Medulla oblongata (tissue), 1 donor: ENCODE data around the gene NR3C2.
"Not testable (repeated sequence)": the region's sequence is repeated elsewhere in the genome, so short reads cannot be mapped to it uniquely, and the experiment has no call there.

Experiments used
- DNase-seq: peaks from one replicate; pipeline ENCODE4 v3.0.0-alpha.2; 2015; ENCODE audit errors: extremely low spot score

The NR3C2 gene

DNA sequence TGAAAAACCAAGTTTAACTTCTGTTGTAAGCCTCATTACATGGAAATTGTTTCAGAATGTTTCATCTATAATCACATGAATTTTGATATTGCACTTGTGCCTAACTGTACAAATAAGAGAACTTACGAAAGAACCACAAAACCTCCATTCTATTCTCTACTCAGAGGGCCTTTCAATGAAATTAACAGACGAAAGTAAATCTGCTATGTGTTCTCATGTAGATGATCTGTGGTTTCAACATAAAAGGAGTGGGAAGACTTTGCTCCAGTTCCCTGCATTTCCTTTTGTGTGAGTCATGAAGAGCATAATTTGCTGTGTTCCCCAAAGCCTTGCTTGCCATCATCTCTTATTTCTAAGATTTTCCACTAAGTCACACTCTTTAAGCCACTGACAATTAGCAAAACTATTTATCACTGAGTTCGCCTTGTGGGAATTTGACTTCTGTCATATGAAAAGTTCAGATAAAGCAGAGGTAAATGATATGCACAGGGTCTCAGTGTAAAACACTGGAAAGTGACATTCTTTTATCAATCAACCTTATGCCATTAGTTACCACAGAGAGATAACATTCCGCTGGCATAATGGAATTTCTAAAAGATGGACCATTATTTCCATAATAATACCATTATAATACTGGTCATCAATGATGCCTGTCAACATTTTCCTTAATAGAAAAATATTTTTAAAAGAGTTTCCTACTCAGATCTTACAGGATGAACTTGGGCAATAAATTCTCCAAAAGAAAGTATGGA, 329.8 kb downstream of the NR3C2 start:
- no peak for DNase-seq

DNA sequence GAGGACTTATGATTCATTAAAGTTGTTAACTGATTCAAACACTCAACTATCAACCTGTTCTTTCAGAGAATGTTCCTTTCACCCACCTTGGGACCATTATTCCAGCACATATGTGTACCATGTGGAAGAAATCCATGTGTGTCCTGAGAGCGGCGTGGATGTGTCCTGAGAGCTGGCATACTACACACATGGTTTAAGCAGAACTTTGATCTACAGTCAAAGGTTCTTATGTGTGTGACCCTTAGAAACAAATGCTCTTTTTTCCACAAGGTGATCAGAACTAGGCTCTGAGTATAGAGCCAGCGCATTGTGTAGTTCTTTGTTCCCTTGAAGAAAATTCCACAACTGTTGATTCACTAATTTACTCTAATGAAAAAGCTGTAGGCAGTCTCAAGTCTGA, 332.0 kb downstream of the NR3C2 start:
- DNase-seq = no peak

DNA sequence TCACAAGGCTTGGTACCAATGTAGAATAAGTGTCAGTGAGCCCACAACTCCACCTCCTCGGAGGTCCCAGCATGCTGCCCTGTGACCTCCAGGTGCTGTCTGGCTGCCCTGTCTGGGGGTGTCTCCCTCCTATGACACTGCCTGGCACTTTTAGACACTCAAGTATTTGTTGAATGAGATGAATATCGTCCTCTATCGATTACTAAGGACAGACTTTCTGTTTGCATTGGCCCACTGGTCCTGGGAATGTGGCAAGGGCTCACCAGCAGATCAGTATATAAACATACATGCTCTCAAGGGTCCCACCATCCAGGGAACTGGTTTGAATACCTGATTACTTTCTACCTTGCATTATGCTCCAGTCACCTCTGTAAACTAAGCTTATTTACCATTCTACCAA, 333.0 kb downstream of the NR3C2 start:
- no peak for DNase-seq

DNA sequence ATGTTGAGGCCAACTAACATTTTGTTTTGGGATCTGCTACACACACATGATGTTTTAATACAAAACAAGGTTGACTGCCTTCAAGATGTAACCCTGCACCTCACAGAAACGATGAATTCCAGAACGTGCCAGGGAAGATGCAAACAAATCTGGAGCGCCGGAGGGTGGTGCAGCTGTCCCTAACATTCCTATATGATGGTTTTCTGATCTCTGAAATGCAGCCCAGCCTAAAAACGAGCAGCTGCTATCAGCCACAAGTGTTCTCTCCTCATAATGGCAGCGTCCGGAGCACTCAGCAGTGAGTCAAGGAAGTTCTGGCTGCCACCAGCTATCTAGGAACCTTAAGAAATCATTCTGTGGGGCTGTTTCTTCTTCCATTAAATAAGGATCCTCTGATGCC, 333.4 kb downstream of the NR3C2 start:
- DNase-seq = no peak

DNA sequence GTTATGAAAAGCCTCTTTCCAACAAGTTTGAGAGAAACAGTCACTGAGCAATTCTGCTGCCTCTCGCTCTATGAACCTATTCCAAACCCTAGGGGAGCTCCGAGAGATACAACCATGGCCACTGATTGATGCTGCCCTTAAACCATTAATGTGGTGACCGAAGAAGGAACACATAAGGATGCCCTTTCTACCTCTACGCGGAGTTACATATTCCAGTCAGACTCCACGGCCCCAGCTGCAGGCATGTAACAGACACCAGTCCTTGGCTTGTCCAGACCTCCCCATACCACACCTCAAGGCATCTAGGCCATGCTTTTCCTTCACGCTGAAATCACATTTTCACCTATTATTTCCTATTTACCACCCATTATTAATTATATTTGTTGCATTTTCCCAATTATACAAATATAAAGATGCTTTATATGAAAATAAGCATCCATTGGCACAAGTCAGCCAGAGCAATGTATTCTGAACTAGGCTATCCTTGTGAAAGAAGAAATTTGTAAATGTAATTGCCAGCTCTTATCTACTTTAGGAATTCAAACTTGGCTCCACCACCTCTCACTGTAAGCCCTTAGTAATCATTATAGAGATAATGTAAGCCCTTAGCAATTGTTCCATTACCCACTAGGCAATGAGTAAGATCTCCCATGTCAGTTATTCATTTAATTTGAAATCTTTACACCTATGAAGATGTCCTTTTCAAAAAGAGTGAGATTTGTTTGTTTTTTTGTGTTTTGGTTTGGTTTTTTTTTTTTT, 338.4 kb downstream of the NR3C2 start:
- no peak for DNase-seq

DNA sequence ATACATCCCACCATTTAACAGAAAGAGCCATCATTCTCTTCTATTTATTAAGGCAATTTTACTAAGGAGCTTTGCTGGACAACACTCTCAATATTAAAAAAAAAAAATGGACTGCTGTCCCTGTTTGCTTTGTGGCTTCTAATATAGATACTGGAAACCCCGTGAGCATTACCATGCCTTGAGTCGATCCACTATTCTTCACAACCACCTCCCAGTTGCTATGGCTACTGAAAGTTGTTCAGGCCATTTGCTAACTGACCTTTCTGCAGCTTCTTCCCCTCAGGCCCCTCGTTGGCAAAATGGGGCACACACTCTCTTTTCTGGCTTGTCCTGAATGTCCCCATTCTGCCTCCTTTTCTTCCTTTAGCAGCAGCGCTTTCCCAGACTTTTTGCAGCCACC, 340.4 kb downstream of the NR3C2 start:
- no peak for DNase-seq

DNA sequence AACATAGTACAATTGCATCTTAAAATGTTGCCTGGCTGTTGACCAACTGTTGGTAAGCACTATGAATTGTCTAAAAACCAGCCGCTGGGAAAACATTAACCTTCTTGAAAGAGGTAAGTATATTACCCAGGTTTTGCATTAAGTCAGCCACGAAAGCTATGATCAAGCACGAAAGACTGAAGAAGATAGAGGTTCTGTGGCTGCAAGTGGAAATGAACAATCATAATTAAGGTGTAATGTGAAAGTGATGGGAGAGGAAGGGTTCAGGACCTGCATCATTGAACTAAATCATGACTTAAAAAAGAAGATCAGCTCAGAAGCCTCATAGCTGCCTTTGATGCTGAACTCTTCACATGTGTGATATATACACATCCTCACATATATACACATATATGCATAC, 341.0 kb downstream of the NR3C2 start:
- DNase-seq = no peak

DNA sequence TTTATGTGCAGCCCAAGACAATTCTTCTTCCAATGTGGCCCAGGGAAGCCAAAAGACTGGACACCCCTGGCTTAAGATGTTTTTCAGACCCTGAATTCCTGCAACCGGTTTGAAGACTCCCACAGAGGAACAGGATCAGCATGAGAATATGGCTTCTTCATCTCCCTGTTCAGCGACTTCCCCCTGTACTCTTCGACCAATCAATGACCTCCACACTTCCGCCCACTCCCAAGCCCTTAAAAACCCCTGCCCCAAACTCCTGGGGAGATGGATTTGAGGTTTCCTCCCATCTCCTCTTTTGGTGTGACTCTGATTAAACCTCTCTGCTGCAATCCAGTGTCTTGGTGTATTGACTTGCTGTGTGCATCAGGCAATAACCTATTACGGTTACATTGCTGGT, 344.4 kb downstream of the NR3C2 start:
- DNase-seq = no peak

DNA sequence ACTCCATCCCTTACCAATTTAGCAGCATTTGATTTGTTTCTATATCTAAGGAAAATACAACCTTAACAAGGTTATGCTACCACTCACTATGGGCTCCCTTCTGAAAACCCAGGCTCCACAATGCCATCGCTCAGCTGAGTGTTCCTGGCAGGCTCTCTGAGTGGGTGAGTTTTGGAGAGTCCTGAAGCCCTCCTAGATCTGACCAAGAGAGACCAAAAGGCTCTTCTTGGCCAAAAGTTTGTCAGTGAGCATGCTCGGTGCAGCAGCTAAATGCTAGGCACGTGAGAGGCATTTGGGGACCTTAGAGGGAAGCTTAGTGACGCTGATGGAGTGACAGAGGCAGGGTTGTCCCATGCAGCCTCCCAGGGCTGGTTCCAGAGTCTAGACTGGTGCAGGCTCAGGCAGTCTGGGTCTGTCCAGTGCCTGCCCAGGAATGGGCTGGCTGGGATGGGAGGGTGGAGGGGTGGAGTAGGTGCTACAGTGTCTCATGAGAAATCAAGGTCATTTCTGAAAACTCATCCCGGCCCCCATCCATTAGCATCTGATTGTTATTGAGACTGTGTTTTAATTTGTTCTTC, 346.8 kb downstream of the NR3C2 start:
- DNase-seq = no peak

DNA sequence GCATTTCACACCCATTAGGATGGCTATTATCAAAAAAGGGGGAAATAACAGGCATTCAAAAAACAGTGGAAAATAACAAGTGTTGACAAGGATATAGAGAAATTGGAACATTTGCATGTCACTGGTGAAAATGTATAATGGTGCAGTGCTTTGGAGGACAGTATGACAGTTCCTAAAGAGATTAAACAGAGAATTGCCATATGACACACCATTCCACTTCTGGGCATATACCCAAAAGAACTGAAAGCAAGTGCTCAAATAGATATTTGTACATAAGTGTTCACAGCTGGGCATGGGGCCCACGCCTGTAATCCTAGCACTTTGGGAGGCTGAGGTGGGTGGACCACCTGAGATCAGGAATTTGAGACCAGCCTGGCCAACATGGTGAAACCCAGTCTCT, 348.1 kb downstream of the NR3C2 start:
- no peak for DNase-seq

DNA sequence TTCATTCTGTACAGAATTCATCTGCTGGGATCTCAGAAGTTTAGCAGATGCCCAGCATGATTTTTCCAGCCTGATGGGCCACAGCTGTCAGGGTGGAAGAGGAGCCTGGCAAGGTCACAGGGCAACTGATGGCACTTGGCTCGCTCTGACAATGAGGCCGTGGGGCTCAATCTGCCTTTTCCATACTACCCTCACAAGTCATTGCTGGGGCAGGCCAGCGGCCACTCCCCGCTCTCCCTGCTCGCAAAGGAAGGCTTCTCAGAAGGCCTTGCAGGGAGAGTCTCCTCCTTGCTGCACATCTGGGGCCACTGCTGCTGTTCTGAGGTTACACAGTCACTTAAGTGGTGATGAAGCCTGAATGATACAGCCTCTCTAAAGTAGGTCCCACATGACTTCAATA, 349.1 kb downstream of the NR3C2 start:
- DNase-seq = no peak

DNA sequence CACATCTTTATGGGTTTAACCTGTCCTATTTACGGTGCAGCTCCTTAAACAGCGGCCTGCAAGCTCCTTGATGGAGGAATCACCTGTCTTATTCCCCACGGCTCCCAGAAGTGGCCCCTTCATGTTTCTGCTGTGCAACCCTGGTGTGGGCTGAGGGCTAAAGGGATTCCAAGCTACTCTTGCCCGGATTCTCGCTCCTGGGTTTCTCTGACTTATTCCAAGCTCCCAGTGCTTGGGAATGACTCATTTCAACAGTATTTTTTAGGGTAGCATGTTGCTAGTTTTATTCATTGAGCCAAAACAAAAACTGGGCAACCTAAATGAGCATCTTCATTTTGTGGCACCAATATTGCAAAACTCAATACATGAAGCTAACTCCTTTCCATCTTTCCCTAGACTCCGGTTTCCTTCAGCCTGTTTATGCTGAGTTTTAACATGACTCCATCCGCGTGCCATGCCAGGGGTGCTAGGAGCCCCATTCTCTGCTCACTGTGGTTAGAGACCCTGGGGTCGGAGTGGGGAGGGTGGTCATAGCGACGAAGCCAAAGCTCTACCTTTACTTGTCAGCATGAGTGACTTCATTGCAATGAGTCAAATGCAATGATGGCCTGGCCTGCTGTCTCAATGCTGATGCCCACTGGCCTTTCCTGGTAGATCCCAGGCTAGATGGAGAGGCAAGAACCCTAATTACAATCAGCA, 349.7 kb downstream of the NR3C2 start:
- no peak for DNase-seq

DNA sequence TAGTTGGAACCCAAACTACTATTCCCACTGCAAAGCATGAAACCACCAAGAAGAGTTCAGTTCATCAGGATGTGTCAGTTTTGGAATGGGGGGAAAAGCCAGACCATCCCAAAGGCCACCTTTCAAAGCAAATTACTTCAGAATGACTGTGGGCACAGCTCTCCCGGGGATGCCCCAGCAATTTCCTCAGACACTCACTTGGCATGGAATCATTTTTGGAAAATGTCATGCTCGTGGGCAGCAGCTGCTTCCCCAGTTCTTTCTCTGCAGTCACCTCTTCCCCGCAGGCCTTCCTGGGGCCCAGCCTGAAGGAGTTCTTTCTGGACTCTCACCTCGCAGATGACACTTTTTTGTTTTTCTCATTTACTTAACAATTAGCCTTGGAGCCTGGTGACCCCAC, 350.3 kb downstream of the NR3C2 start:
- DNase-seq = no peak

DNA sequence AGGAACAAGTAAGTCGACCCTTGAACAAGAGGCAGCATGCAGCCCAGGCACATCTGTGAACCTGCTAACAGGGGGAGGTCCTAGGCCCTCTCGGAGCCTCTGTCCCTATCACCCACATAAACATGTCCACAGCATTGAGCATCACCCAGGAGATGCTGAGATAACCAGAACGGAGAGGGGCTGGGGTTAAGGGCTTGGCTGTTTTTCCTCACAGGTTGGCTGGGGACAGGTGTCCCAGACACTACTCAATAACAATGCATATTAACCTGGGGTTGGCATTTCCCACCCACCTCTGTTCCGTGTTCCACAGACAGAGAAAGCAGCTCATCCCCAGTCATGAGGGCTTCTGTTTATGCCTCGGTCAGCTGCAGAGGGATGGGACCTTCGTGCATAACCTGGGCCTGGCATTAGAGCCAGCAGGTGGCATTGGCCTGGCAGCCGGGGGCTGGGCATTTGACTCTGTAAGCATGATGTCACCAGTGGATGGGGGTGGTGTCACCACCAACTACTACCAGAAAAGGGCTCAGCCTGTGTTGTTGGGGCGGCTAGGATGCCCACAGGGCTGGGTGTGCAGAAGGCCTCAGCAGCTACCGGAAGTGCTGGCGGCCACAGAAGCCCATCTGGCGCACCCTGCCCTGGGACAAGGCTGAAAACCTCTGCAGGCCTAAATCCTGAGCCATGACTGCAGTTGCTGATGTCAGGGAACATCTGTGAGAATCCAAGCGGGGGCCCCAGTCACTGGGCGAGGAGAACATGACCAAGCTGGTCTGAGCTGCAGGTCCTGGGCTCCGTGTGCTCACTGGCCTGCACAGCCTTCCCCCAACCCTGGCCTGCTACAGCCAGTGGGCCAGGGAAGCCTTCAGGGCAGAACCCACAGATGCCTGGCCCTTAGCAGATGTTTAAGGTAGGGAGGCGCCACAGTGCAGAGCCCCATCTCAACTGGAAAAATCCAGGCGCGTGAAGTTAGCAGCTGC, 351.4 kb downstream of the NR3C2 start:
- DNase-seq = no peak

DNA sequence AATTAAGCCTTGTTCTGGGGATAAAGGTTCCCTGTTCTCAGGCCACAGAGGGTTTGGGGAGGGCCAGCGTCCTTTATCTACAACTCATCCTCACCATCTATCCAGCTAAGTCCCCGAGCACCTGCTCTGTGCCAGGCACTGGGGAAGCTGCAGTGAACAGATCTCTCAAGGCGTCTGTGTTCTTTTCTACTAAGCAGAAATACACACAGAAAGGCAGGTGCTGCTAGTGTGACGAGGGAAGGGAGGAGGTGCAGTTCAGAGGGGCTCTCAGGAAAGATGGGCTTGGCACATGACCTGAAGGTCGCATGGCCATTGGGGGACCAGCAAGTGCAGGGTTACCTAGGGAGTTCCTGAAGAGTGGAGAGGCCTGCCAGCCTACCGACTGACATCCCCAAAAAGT, 352.2 kb downstream of the NR3C2 start:
- no peak for DNase-seq

DNA sequence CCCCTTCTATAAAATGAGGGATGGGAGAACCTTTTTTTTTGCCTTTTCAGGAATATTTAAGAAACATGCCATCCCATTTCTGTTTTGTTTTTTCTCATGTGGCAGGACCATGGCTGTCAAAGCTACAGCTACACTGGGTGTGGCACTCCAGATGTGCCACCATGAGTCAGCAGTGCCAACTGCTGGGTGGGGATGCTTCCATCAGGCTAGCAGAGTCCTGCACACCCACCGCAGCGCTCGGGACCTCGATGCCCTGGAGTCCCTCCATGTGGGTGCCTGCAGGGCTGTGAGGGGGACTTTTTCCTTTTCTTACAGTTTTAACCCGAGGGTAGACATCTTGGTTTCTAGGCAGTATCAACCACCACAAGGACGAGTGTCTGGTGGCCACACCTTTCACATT, 352.6 kb downstream of the NR3C2 start:
- no peak for DNase-seq

DNA sequence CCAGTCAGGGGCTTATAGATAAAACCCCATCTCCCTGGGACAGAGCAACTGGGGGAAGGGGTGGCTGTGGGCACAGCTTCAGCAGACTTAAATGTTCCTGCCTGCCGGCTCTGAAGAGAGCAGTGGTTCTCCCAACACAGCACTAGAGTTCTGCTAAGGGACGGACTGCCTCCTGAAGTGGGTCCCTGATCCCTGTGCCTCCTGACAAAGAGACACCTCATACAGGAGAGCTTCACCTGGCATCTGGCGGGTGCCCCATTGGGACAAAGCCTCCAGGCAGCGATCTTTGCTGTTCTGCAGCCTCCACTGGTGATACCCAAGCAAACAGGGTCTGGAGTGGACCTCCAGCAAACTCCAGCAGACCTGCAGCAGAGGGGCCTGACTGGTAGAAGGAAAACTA, 359.1 kb downstream of the NR3C2 start:
- DNase-seq = not testable (repeated sequence)

DNA sequence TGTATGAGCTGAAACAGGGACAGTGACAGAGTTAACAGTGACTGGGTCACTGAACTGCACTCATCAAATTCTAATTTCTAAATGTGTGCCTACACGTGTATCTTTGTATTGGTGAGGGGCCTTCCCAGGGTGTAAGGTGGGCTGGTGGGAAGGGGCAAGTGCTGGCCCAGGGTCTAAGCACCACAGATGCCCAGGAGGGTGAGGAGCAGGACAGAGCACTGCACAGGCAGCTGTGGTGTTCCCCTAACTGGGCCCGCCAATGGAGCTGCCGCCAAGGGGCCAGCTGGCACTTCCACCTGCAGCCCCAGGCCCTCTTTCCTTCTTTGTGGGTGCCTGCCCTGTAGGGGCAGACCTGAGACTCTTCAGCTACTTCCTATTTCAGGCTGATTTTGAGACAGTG, 360.5 kb downstream of the NR3C2 start:
- DNase-seq = no peak

DNA sequence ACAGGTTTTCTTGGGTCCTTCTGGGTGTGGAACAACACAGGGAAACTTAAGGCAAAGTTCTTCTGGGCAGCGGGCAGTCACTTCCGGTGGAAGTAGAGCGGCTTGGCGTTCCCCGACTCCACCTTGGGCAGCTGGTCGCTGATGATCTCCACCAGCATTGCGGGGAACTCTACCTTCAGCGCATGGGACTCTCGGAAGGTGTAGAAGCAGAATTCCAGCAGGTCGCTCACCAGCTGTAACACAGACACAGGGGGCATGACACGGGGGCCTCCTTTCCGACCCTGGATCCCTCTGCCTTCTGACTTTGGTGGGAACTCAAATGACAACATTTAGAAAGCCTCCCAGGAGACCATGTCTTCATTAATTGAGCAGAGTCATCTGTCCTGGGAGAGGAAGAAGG, 360.9 kb downstream of the NR3C2 start:
- no peak for DNase-seq

DNA sequence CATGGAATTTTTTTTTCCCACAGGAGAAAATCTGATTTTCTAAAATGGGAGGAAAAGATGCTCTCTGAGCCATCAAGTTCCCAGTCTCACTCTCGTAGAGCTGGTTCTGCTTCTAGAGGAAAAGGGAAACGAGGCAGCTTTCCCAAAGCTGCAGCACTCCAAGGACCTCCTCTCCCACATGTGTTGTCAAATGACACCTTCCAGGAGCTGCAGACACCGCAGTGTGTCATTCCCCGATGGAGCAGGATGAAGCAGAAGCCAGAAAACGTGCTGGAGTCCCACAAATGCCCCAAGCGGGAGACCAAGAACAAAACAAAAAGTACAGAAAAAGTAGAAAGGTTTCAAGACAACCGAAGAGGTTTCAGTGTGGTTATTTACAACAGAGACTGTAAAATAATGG, 362.3 kb downstream of the NR3C2 start:
- no peak for DNase-seq

DNA sequence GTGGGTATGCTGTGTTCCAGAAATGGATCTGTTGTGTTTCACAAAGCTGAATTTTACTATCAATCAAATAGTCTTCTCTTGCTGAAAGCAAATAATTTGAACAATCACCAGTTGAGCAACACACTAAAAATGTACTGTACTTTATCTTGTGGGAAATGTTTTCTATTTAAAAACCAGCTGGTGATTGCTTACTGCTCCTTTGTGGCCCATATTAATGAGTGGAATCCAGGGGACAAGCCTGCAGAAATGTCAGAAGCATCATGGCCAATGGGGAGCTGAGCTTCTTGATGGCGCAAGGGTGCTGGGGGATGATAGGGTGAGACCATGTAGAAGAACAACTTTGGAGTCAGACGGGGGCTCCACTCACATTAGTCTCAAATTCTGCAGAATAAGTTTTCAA, 364.2 kb downstream of the NR3C2 start:
- DNase-seq = no peak
